GM18868 (cell line): ENCODE results near the gene CFL2.

Experiments
- ATAC-seq: cut with Tn5 transposase; IDR thresholded peaks from one replicate; pipeline ENCODE4 v1.9.1; 2021; ENCODE audit warnings: mild to moderate bottlenecking, moderate library complexity; ENCODE audit not compliant: unreplicated experiment

CFL2 gene

GRCh38 chr14:34678306-34678705, 36.1 kb downstream of the CFL2 start:
- no peak for ATAC-seq

GRCh38 chr14:34676516-34677211, 37.7 kb downstream of the CFL2 start:
- no peak for ATAC-seq

- no peak for ATAC-seq
These were observed 40.7 kb downstream of the CFL2 start for GRCh38 chr14:34673702-34674101.

DNA sequence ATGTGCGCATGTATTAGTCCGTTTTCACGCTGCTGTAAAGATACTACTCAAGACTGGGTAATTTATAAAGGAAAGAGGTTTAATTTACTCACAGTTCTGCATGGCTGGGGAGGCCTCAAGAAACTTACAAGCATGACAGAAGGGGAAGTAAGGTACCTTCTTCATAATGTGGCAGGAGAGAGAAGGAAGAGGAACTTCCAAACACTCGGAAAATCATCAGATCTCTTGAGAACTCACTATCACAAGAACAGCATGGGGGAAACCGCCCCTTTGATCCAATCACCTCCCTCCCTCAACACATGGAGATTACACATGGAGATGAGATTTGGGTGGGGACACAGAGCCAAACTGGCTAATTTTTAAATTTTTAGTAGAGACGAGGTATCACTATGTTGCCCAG, 42.7 kb downstream of the CFL2 start:
- no peak for ATAC-seq

DNA sequence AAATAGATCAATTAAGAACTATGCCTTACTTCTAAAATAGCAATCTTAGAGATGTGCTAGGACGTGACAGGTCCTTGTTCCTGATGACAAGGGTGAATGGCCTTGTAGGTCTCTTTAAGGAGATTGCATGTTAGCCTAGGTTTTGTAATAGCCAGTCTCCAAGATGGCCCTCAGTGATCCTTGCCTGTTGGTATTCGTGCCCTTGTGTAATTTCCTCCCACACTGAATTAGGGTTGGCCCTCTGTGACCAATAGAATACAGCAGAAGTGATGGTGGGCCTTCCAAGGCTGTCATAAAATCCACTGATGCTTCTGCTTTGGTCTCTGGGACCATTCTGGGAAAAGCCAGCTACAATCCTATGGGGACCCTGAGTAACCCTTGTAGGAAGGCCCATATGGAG, 46.3 kb downstream of the CFL2 start:
- no peak for ATAC-seq

DNA sequence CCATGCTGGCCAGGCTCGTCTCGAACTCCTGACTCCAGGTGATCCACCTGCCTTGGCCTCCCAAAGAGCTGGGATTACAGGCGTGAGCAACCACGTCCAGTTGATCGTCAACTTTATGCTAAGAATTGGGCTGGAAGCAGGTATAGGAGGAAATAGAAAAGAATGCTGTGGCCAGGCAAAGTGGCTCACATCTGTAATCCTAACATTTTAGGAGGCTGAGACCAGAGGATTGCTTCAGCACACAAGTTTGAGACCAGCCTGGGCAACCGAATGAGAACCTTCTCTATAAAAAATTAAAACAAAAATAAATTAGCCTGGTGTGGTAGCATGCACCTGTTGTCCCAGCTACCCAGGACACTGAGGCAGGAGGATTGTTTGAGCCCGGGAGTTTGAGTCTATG, 47.4 kb downstream of the CFL2 start:
- ATAC-seq = no peak

DNA sequence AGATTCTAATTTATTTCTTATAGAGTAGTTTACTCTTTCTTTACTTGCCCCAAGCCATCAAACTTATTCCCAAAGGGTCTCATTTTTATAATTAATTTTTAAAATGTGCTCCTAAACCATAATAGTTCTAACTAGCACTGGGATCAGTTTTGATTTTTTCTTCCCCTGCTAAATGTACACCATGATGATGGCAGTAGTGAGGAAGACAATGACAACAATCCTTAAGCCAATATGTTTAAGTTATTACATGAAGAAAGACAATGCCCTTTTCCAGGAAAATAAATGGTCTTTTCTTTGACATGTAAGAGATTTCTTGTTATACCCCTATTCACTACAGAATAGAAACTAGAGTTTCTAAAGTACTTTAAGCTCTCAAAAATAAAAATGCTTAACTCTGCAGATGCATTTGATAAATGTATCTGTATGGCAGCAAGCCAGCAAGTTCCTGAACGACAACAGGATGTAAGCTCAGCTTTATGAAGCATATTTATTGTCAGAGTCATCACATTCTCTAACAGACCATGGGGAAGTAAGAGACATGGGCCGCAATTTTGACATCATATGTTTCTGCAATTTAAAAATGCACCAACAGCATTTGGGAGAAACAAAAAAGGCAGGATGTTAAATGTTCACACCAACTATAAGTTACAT, 48.5 kb downstream of the CFL2 start:
- no peak for ATAC-seq

- no peak for ATAC-seq
These were observed 51.8 kb downstream of the CFL2 start for GRCh38 chr14:34662561-34663088.

DNA sequence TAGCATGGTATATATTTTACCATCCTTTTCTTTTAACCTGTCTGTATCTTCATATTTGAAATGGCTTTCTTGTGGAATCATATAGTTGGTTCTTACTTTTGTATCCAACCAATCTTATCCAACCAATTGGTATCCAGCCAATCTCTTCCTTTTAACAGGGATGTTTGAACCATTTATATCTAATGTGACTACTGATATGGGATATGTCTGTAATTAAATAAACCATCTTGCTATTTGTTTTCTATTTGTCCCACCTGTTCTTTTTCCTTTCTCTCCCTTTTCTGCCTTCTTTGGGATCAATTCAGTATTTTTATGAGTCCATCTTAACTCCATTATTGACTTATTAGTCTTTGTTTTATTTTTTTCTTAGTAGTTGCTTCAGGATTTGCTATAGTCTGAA, 53.6 kb downstream of the CFL2 start:
- no peak for ATAC-seq
